GM12891 (cell line): ENCODE data around the gene EEF1B2.
"Not testable (repeated sequence)": the region's sequence is repeated elsewhere in the genome, so short reads cannot be mapped to it uniquely, and the experiment has no call there.

Experiments used
- DNase-seq: peaks from one replicate; pipeline ENCODE4 v3.0.0; 2011; ENCODE audit warnings: low spot score; ENCODE audit not compliant: insufficient read length
- FAIRE-seq: peaks from 2 replicates; lab custom pipeline; 2011; peaks lifted over from hg19 to GRCh38; lab: Jason Lieb, UNC
- PAX5 ChIP-seq: IDR thresholded peaks from 2 replicates; pipeline ENCODE4 v1.6.1; 2011; ENCODE audit warnings: low read length, moderate library complexity, mild to moderate bottlenecking; ENCODE audit not compliant: insufficient read depth, severe bottlenecking
- POLR2A ChIP-seq: IDR thresholded peaks from 2 replicates; pipeline ENCODE4 v1.6.1; 2011; ENCODE audit warnings: low read depth, low read length, control low read depth
- POLR2AphosphoS5 ChIP-seq: IDR thresholded peaks from 2 replicates; pipeline ENCODE4 v1.6.1; 2011; ENCODE audit warnings: low read depth, low read length, control low read depth
- POU2F2 ChIP-seq: IDR thresholded peaks from 2 replicates; pipeline ENCODE4 v1.6.1; 2011; ENCODE audit warnings: low read depth, mild to moderate bottlenecking, control low read depth, low read length, moderate library complexity
- SPI1 ChIP-seq: IDR thresholded peaks from 2 replicates; pipeline ENCODE4 v1.6.1; 2011; ENCODE audit warnings: low read depth, low read length, control low read depth
- TAF1 ChIP-seq: IDR thresholded peaks from 2 replicates; pipeline ENCODE4 v1.6.1; 2011; ENCODE audit warnings: low read depth, low read length, control low read depth

Gene EEF1B2

DNA sequence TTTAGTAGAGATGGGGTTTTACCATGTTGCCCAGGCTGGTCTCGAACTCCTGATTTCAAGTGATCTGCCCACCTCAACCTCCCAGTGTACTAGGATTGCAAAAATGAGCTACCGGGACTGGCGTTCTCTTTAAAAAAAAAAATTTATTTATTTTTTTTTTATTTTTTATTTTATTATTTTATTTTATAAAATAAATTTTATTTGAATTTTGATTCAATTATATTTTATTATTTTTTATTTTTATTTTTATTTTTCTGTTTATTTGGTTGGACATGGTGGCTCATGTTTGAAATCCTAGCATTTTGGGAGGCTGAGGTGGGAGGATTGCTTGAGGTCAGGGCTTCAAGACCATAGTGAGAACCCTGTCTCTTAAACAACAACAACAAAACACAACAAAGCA is 32.5 kb downstream of the EEF1B2 start:
- TF ChIP-seq PAX5, result no peak
- TF ChIP-seq SPI1, result no peak
- TF ChIP-seq TAF1, result no peak
- no peak for TF ChIP-seq POU2F2
- no peak for TF ChIP-seq POLR2AphosphoS5
- TF ChIP-seq POLR2A, result no peak
- FAIRE-seq (no peak), DNase-seq (no peak)

GRCh38 chr2:206193671-206194357 is 34.1 kb downstream of the EEF1B2 start:
- FAIRE-seq (no peak), DNase-seq (no peak)
- TF ChIP-seq POLR2AphosphoS5, result no peak
- no peak for TF ChIP-seq POLR2A
- TF ChIP-seq TAF1, result no peak
- no peak for TF ChIP-seq PAX5
- no peak for TF ChIP-seq POU2F2
- no peak for TF ChIP-seq SPI1

DNA sequence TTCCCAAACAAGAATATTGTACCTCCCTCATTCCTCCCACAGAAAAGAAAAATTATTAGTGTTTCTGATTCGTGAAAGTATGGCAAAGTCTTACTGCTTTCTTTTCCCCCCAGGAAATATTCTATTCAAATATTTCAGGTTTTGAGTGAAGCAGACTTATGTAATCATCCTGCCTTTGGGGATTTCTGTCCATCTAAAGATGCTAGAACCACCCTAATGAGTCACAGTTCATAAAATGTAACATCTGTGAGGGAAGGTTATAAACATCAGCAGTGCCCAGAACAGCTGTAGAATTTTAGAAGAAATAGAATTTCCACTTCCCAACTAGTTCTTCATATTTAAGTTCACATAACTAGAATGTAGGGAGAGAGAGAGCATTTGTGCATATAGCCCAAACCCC is 39.0 kb downstream of the EEF1B2 start:
- TF ChIP-seq PAX5, result no peak
- TF ChIP-seq SPI1, result no peak
- no peak for TF ChIP-seq POLR2A
- no peak for TF ChIP-seq POLR2AphosphoS5
- FAIRE-seq (no peak), DNase-seq (no peak)

GRCh38 chr2:206201075-206201848 is 41.6 kb downstream of the EEF1B2 start:
- FAIRE-seq, result no peak
- no peak for TF ChIP-seq SPI1
- no peak for TF ChIP-seq TAF1
- TF ChIP-seq POU2F2, result no peak
- TF ChIP-seq POLR2A, result no peak
- no peak for TF ChIP-seq PAX5
- no peak for TF ChIP-seq POLR2AphosphoS5
- DNase-seq, result no peak

DNA sequence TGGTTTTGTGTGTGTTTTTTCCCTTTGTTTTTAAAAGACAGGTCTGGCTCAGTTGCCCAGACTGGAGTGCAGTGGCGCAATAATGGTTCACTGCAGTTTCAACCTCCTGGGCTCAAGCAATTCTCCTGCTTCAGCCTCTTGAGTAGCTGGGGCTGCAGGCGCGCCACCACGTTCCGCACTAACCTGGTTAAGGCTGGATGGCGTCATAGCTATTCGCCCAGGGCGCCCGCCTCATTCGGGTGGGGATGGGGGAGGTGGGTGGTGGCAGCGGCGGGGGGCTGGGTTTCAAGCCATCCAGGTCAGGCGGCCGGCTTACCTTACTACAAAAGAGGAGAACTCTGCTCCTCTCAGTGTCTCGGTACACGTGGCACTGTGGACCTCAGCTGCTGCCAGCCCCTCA is 42.8 kb downstream of the EEF1B2 start:
- FAIRE-seq (no peak), DNase-seq (no peak)

GRCh38 chr2:206203331-206203730 is 43.6 kb downstream of the EEF1B2 start:
- FAIRE-seq (no peak), DNase-seq (no peak)
- TF ChIP-seq TAF1 (no peak), SPI1 (no peak), POU2F2 (no peak), POLR2A (no peak)

More for the DNA sequence above, 42.8 kb downstream of the EEF1B2 start:
- TF ChIP-seq SPI1 (no peak), PAX5 (no peak), POU2F2 (no peak), POLR2AphosphoS5 (no peak), POLR2A (no peak), TAF1 (no peak)

GRCh38 chr2:206204710-206205109 is 45.0 kb downstream of the EEF1B2 start:
- FAIRE-seq, result no peak
- no peak for DNase-seq
- TF ChIP-seq POLR2A (no peak), POU2F2 (no peak), TAF1 (no peak), SPI1 (no peak), POLR2AphosphoS5 (no peak), PAX5 (no peak)

- peak; percentile 35 for FAIRE-seq
- not testable (repeated sequence) for DNase-seq
Measured at GRCh38 chr2:206207316-206207715, 47.6 kb downstream of the EEF1B2 start.

- no peak for FAIRE-seq
- TF ChIP-seq PAX5 (no peak), TAF1 (no peak), POLR2A (no peak)
- DNase-seq, result no peak
Measured at GRCh38 chr2:206208900-206209299, 49.2 kb downstream of the EEF1B2 start.
